GM19239 (cell line): ENCODE data around the gene ERICH6B.

Experiments
- DNase-seq: peaks from one replicate; pipeline ENCODE4 v3.0.0; 2011; ENCODE audit warnings: low spot score; ENCODE audit not compliant: insufficient read length
- FAIRE-seq: peaks from 2 replicates; lab custom pipeline; 2011; peaks lifted over from hg19 to GRCh38; lab: Jason Lieb, UNC

The ERICH6B gene

DNA sequence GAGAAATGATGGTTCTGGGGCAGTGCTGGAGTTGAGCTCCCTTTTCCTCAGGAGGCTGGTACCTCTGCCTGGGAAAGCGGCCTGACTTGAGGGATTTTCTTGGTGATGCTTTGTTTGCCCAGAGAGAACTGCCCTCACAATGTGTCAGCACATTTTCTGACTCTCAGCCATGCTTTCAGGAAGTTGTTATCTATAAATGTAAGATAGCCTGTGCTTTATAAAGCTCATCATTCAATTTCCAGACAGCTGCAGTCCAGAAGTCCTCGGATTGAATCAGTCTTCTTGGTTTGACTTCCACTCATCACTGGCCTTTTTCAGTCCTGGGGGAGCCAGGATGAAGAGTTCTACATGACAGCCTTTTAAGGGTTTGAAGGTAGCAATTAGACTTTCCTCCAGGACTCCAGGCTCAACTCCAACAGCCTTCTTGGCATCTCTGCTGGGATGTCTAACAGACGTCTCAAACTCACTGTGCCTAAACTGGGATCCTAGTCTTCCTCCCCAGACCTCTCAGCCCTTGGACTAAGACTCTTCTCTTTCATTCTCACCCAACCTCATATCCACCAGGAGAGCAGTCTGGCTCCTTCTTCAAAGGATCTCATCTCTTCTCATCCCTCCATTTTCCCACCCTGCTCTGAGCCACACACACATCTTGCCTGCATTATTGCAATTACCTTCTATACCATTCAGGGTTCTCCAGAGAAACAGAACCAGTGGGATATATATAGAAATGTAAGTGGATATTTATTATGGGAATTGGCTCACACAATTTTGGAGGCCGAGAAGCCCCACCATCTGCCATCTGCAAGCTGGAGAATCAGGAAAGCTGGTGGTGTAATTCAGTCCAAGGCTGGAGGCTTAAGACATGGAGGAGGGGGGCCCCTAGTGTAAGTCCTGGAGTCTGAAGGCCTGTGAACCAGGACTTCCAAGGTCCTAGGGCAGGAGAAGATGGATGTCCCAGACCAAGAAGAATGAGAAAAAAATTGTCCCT is 13.1 kb downstream of the ERICH6B start:
- DNase-seq (no peak), FAIRE-seq (no peak)

DNA sequence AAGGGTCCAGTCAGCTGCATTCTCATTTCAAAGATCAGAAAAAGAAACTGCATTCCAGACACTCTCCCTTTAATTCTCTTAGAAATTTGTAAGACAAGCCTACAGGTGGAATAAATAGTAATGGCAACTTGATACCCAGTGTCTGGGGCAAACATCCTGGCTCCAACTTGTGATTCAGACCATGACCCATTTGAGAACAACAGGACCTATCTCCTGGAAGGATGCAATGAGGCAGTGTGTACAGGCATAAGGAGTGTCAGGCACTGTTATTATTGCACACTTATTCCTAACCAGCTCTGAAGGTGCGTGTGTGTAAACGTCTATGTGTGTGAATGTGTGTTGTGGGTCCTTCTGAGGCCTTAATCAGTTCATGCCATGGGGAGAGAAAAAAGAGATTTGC is 13.9 kb downstream of the ERICH6B start:
- FAIRE-seq (no peak), DNase-seq (no peak)

DNA sequence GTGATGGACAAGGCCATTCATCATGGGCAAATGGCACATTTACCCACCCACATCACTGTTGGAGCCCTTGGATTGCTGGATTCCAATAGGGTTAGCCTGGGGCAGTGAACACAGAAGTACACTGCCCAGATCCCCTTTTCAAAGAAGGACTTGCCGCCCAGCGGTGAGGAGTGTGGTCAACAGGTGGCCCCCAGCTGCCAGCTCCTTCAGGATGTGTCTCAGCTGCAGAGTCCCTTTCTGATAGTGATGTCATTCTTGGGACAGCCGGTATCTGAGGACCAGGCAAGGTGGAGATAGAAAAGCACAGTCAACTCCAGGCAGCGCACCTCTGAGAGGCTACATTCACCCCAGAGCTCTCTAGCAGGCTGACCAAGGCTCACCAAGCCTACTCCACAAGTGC is 16.9 kb downstream of the ERICH6B start:
- no peak for FAIRE-seq
- no peak for DNase-seq

GRCh38 chr13:45596800-45597475 is 18.6 kb downstream of the ERICH6B start:
- FAIRE-seq (no peak), DNase-seq (no peak)

DNA sequence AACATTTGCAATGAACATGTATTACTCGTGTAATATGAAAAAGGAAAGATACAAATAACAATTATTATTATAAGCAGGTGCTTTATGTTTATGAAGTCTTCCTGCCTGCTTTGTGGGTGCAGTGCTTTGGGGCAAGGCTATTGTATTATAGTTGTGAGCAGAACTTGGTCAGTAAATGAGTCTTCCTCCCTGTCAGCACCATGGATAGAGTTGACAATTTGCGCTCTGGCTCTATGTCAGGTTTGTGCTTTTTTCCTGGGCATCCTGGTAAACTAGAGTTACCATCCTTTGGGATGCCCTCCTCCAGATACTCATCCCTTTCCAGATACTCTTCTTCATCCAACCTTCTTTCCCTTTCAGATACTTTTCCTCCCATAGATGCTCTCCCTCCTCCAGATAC is 19.6 kb downstream of the ERICH6B start:
- FAIRE-seq = no peak

GRCh38 chr13:45594764-45595163 is 20.8 kb downstream of the ERICH6B start:
- no peak for FAIRE-seq
- DNase-seq = no peak

More for the DNA sequence above, 19.6 kb downstream of the ERICH6B start:
- DNase-seq = no peak

GRCh38 chr13:45594227-45594626 is 21.3 kb downstream of the ERICH6B start:
- no peak for FAIRE-seq

DNA sequence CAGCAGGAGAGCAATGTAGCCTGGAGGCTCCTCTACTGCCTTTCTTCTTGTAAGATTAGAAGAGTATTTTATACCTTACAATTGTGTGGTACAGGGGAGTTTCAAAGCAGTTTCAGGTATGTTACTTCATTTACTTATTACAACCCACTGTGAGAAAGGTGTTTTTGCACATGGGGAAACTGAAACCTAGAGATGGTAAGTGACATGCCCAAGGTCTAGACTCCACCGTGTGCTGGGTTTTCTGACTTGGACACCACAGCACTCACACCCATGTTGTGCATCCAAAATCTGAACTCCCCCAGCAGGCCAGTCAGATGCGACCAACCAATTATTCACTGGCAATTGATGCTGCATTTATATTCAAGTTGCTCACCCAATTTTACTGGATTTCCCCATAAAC is 22.8 kb downstream of the ERICH6B start:
- no peak for FAIRE-seq

More at GRCh38 chr13:45594227-45594626, 21.3 kb downstream of the ERICH6B start:
- no peak for DNase-seq

GRCh38 chr13:45590066-45590465 is 25.5 kb downstream of the ERICH6B start:
- FAIRE-seq = no peak
- no peak for DNase-seq

More for the DNA sequence above, 22.8 kb downstream of the ERICH6B start:
- DNase-seq = no peak

GRCh38 chr13:45587897-45588296 is 27.6 kb downstream of the ERICH6B start:
- DNase-seq (no peak), FAIRE-seq (no peak)

- FAIRE-seq = no peak
Observed at GRCh38 chr13:45584816-45585215, 30.7 kb downstream of the ERICH6B start.

GRCh38 chr13:45582408-45583076 is 33.0 kb downstream of the ERICH6B start:
- DNase-seq (no peak), FAIRE-seq (no peak)

More at GRCh38 chr13:45584816-45585215, 30.7 kb downstream of the ERICH6B start:
- no peak for DNase-seq

DNA sequence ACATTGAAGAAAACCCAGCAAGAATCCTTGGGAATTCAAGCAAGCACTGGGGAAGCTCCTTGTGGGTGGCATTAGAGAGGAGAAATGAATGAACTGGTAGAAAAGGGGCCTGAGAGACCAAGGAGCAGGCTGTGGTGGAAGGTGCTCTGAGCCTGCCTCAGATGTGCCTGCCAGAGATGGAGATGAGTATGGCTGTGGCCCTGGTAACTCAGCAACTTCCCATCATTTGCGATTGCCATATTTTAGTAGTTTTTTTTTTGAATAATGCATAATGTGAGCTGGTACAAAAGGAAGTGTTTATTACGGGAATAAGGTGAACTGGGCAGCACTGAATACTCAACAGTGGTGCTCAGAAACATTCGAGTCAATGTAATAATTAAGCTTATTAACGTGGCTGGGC is 39.1 kb downstream of the ERICH6B start:
- FAIRE-seq (no peak), DNase-seq (no peak)

GRCh38 chr13:45575830-45576180 is 39.7 kb downstream of the ERICH6B start:
- no peak for FAIRE-seq
- DNase-seq = no peak

GRCh38 chr13:45575146-45575829 is 40.3 kb downstream of the ERICH6B start:
- FAIRE-seq (no peak), DNase-seq (no peak)

DNA sequence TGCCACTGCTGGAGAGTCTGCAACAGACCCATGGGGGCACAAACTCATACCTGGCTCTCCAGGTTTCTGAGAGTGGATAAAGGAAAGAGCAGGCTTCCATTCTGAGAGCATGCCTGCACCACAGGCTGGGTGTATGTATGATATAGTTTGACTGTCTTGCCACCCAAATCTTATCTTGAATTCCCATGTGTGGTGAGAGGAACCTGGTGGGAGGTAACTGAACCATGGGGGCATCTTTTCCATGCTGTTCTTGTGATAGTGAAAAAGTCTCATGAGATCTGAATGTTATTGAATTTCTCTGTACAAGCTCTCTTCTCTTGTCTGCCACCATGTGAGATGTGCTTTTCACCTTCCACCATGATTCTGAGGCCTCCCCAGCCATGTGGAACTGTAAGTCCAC is 50.2 kb downstream of the ERICH6B start:
- FAIRE-seq = no peak

GRCh38 chr13:45564133-45564776 is 51.3 kb downstream of the ERICH6B start:
- DNase-seq (no peak), FAIRE-seq (no peak)

More for the DNA sequence above, 50.2 kb downstream of the ERICH6B start:
- DNase-seq = no peak

GRCh38 chr13:45554604-45555109 is 60.9 kb downstream of the ERICH6B start:
- FAIRE-seq (no peak), DNase-seq (no peak)

DNA sequence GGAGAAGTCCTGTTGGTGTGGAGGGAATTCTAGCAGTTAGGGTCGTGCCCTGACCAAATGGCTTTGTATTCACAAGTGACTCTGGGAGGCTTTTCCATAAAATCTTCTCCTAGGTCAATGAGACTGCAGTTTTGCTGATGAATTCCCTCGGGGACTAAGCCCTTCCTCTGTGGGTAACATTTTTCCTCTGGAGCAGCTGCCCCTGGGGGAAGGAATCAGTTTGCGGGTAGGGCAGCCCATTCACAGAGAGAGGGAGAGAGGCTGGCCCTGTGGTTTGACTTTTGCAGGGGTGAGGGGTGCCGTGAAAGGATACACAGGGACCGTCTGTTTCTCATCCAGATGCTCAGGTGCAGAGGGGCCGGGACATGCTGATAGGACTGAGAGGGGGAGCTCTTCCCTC is 67.3 kb downstream of the ERICH6B start:
- FAIRE-seq = no peak
- no peak for DNase-seq

DNA sequence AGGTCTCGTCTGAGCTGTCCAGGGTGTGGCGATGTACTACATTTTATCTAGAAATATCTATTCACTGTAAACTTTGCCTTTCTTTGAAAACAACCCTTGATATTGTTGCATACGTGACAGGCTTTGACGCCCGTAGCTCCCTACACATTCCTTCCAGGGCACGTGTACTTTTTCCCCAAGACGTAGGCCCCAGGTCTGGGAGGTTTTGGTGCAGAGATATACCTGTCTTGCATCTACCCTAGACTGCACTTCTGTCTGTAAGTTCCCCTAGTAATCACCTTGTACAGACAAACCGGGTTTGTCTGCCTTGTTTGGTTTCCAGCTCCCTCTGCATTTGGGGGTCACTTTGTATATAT is 69.2 kb downstream of the ERICH6B start:
- DNase-seq (no peak), FAIRE-seq (no peak)
